IMR-90 (cell line): Measurements from ENCODE around the gene BRINP3. TPM values are rescaled to one million over a fixed set of nuclear protein-coding genes. Genes with fewer than 3 reads are reported as not detected.

ENCODE experiments used
- ATAC-seq: fragments of 200-7000 bp; cut with Tn5 transposase; 2 replicates; pipeline ENCODE4 v1.9.1; 2020; ENCODE audit warnings: low read depth, mild to moderate bottlenecking, moderate library complexity
- Bru-seq: library from RNA; stranded (reverse); fragments of 400-500 nt; gene quantifications from one replicate; lab custom pipeline; 2021; lab: Mats Ljungman, UMichigan
- BruChase-seq, 2 experiments: library from RNA; stranded (reverse); fragments of 400-500 nt; gene quantifications; one replicate each; lab custom pipeline; 2021; lab: Mats Ljungman, UMichigan
- BruUV-seq: library from RNA; stranded (reverse); fragments of 400-500 nt; replicated peaks from 2 replicates; lab custom pipeline; 2021; lab: Mats Ljungman, UMichigan
- CTCF ChIA-PET: fragments of 300-600 bp; formaldehyde crosslinking; extraction: SDS; loops from one replicate; lab custom pipeline; 2021; ENCODE audit warnings: antibody characterized with exemption; lab: Yijun Ruan, JAX
- POLR2A ChIA-PET: fragments of 300-600 bp; sonication (Branson Sonifier 250); formaldehyde crosslinking; loops from one replicate; lab custom pipeline; 2022; ENCODE audit warnings: antibody characterized with exemption; ENCODE audit not compliant: unreplicated experiment; lab: Charles Lee
- DNase-seq: peaks from one replicate; pipeline ENCODE4 v3.0.0; 2013
- H2AFZ ChIP-seq: replicated peaks from 2 replicates; pipeline ENCODE3; 2013; ENCODE audit warnings: low read length, mild to moderate bottlenecking; ENCODE audit not compliant: poor library complexity
- H2AK5ac ChIP-seq: 2 replicates; pipeline ENCODE4 v1.6.1; 2013; ENCODE audit warnings: low read depth, low read length, inconsistent platforms
- H2AK9ac ChIP-seq: replicated peaks from 2 replicates; pipeline ENCODE3; 2013; ENCODE audit warnings: mild to moderate bottlenecking, low read depth, low read length, moderate library complexity; ENCODE audit not compliant: poor library complexity
- H2BK120ac ChIP-seq: 2 replicates; pipeline ENCODE4 v1.6.1; 2013; ENCODE audit warnings: low read depth, low read length, inconsistent platforms
- H2BK15ac ChIP-seq: 3 replicates; pipeline ENCODE4 v1.6.1; 2013; ENCODE audit warnings: low read depth, low read length, inconsistent platforms
- H2BK20ac ChIP-seq: 2 replicates; pipeline ENCODE4 v1.6.1; 2013; ENCODE audit warnings: low read depth, mild to moderate bottlenecking, inconsistent platforms, low read length, moderate library complexity
- H2BK5ac ChIP-seq: 2 replicates; pipeline ENCODE4 v1.6.1; 2013; ENCODE audit warnings: mild to moderate bottlenecking, low read depth, low read length, inconsistent platforms; ENCODE audit not compliant: poor library complexity, severe bottlenecking
- H3K14ac ChIP-seq: replicated peaks from 2 replicates; pipeline ENCODE4 v1.6.1; 2013; ENCODE audit warnings: low read depth, low read length, inconsistent platforms
- H3K18ac ChIP-seq: 2 replicates; pipeline ENCODE4 v1.6.1; 2013; ENCODE audit warnings: low read depth, low read length, control low read depth
- H3K23ac ChIP-seq: 2 replicates; pipeline ENCODE4 v1.6.1; 2013; ENCODE audit warnings: low read depth, low read length, inconsistent platforms
- H3K27ac ChIP-seq: 2 replicates; pipeline ENCODE4 v1.5.1; 2013; ENCODE audit warnings: mild to moderate bottlenecking, control low read depth, low read length; ENCODE audit not compliant: insufficient read depth
- H3K27me3 ChIP-seq: 2 replicates; pipeline ENCODE4 v1.6.1; 2013; ENCODE audit warnings: low read length; ENCODE audit not compliant: control insufficient read depth, insufficient read depth
- H3K36me3 ChIP-seq: 2 replicates; pipeline ENCODE4 v1.6.1; 2013; ENCODE audit warnings: low read length, mixed read lengths; ENCODE audit not compliant: control insufficient read depth, insufficient read depth
- H3K4ac ChIP-seq: 2 replicates; pipeline ENCODE4 v1.6.1; 2013; ENCODE audit warnings: low read depth, low read length, inconsistent platforms
- H3K4me1 ChIP-seq: 2 replicates; pipeline ENCODE4 v1.6.1; 2013; ENCODE audit warnings: low read length, mixed read lengths; ENCODE audit not compliant: control insufficient read depth, insufficient read depth
- H3K4me2 ChIP-seq: 2 replicates; pipeline ENCODE4 v1.6.1; 2013; ENCODE audit warnings: low read depth, mild to moderate bottlenecking, control low read depth, low read length, moderate library complexity
- H3K4me3 ChIP-seq: 2 replicates; pipeline ENCODE4 v1.5.1; 2013; ENCODE audit warnings: low read depth, mild to moderate bottlenecking, control low read depth, low read length, moderate library complexity; ENCODE audit not compliant: insufficient read depth
- H3K56ac ChIP-seq: 2 replicates; pipeline ENCODE4 v1.6.1; 2013; ENCODE audit warnings: low read length, inconsistent platforms; ENCODE audit not compliant: insufficient read depth; ENCODE audit errors: extremely low read depth
- H3K79me1 ChIP-seq, 2 experiments: 2 replicates each; pipeline ENCODE4 v1.6.1; 2013; ENCODE audit warnings: low read length in 2 of 2, inconsistent platforms in 1 of 2, low read depth in 1 of 2
- H3K9ac ChIP-seq: 2 replicates; pipeline ENCODE4 v1.6.1; 2013; ENCODE audit warnings: low read depth, low read length, control low read depth
- H3K9me1 ChIP-seq: 2 replicates; pipeline ENCODE4 v1.6.1; 2013; ENCODE audit warnings: low read length, inconsistent platforms; ENCODE audit not compliant: insufficient read depth
- H3K9me3 ChIP-seq: 2 replicates; pipeline ENCODE4 v1.6.1; 2013; ENCODE audit warnings: low read length; ENCODE audit not compliant: control insufficient read depth, insufficient read depth
- H4K20me1 ChIP-seq: 2 replicates; pipeline ENCODE4 v1.6.1; 2013; ENCODE audit warnings: low read length, inconsistent platforms; ENCODE audit not compliant: insufficient read depth
- H4K5ac ChIP-seq: 2 replicates; pipeline ENCODE4 v1.6.1; 2013; ENCODE audit warnings: mild to moderate bottlenecking, low read depth, low read length, control low read depth
- H4K8ac ChIP-seq, 2 experiments: 2 replicates each; pipeline ENCODE4 v1.6.1; 2013; ENCODE audit warnings: low read depth in 2 of 2, low read length in 2 of 2, control low read depth in 1 of 2, inconsistent platforms in 1 of 2
- H4K91ac ChIP-seq: 2 replicates; pipeline ENCODE4 v1.6.1; 2013; ENCODE audit warnings: low read depth, low read length, inconsistent platforms; ENCODE audit not compliant: insufficient read depth
- CHD1 ChIP-seq: IDR thresholded peaks from 2 replicates; pipeline ENCODE4 v1.6.1; 2012; ENCODE audit warnings: low read depth, low read length, improper control_type of control experiment
- FOS ChIP-seq: fragments of 150-350 bp; IDR thresholded peaks from 2 replicates; pipeline ENCODE4 v1.6.1; 2016; ENCODE audit warnings: low read depth, low read length
- MAFK ChIP-seq: IDR thresholded peaks from 2 replicates; pipeline ENCODE4 v1.6.1; 2012; ENCODE audit warnings: low read depth, low read length, improper control_type of control experiment
- MAZ ChIP-seq: IDR thresholded peaks from 2 replicates; pipeline ENCODE4 v1.6.1; 2012; ENCODE audit warnings: low read depth, mild to moderate bottlenecking, low read length, improper control_type of control experiment, moderate library complexity, borderline replicate concordance
- NFE2L2 ChIP-seq: fragments of 150-350 bp; IDR thresholded peaks from 2 replicates; pipeline ENCODE4 v1.6.1; 2016; ENCODE audit warnings: low read depth, mild to moderate bottlenecking, low read length
- RAD21 ChIP-seq: IDR thresholded peaks from 2 replicates; pipeline ENCODE4 v1.6.1; 2012; ENCODE audit warnings: low read length, improper control_type of control experiment
- RCOR1 ChIP-seq: IDR thresholded peaks from 2 replicates; pipeline ENCODE4 v1.6.1; 2012; ENCODE audit warnings: mild to moderate bottlenecking, low read length, improper control_type of control experiment; ENCODE audit not compliant: insufficient replicate concordance
- RFX5 ChIP-seq: IDR thresholded peaks from 2 replicates; pipeline ENCODE4 v1.8.0; 2012; ENCODE audit warnings: low read depth, mild to moderate bottlenecking, low read length, moderate library complexity
- WGBS, 2 experiments: methylation state at CpG; one replicate each; pipeline versions ENCODE4 v1.1.5 to v1.1.7; 2013; ENCODE audit warnings: missing lambda C conversion rate in 2 of 2; ENCODE audit not compliant: insufficient read length in 1 of 2; ENCODE audit errors: extremely low coverage in 2 of 2; 5-methylcytosine and 5-hydroxymethylcytosine counted together
- dilution Hi-C: fragments of 300-500 bp; cut with HindIII; formaldehyde crosslinking; loops from one replicate; pipeline ENCODE4 v1.14.3; 2018; ENCODE audit warnings: low sequenced_read_pairs; ENCODE audit not compliant: unreplicated experiment
- in situ Hi-C: fragments of 300-500 bp; cut with MboI; formaldehyde crosslinking; loops from 3 replicates; pipeline ENCODE4 v1.14.3; 2019; ENCODE audit warnings: low sequenced_read_pairs, inconsistent platforms, mixed read lengths
- intact Hi-C: fragments of 100-400 bp; cut with micrococcal nuclease; formaldehyde crosslinking; loops from 2 replicates; pipeline ENCODE4 v1.10.0; 2022
- long read RNA-seq: library from polyadenylated mRNA; unstranded; transcript quantifications from one replicate; pipeline ENCODE4 v2.0.0, GENCODE V29; 2021; ENCODE audit not compliant: unreplicated experiment
- polyA plus RNA-seq, 3 experiments: library from polyadenylated mRNA; depleted of rRNA; stranded (reverse); fragments of >200 nt; gene quantifications; 2 replicates each; pipeline ENCODE4 v1.2.3, GENCODE V29; 2012; ENCODE audit warnings: low replicate concordance in 1 of 3
- total RNA-seq: library from RNA; depleted of rRNA; stranded (reverse); fragments of >200 nt; gene quantifications from 2 replicates; pipeline ENCODE4 v1.2.3, GENCODE V29; 2012; rRNA removed

Gene BRINP3
- total RNA-seq (under 0.01 and 0.36 TPM in 2 replicates), polyA plus RNA-seq (2012; rRNA removed) (0.09 and 0.15 TPM in 2 replicates), Bru-seq, nascent RNA (percentile 31 among the genes with signal in this experiment), BruChase-seq, experiment 1, labeled RNA remaining after a 6-hour chase (percentile 33 among the genes with signal in this experiment), BruChase-seq, experiment 2, labeled RNA remaining after a 2-hour chase (percentile 30 among the genes with signal in this experiment)
- polyA plus RNA-seq (2012; cell fraction: cytosol; rRNA removed), result 0.02 and 0.08 TPM in 2 replicates
- polyA plus RNA-seq (2012; cell fraction: nucleus; rRNA removed; ENCODE audit: low replicate concordance), result not detected in 2 replicates
- long read RNA-seq, partial matches to known transcripts, result 0 of 1 reads
- long read RNA-seq, other reads (novel, unspliced or antisense), result 1 of 1 reads

- intact Hi-C loops, result loop anchor here (10.0 kb wide), 1 partner anchor 277 kb away; no protein-coding TSS in a partner anchor
- no CpG with 5 or more reads among the region's 4 CpGs for WGBS, 2 experiments
- in situ Hi-C loops, result no loop called here
- CTCF ChIA-PET, result interaction anchor here (1.2 kb wide), 1 partner anchor 16 kb away, joined by 5 read pairs; no protein-coding TSS in a partner anchor
- H3K79me1 ChIP-seq, result no peaks in the 10 kb centered on the region
- no TSS peak for BruUV-seq
- no peak within 1 kb of the TSS; the same call in 1 of the 2 replicates for H3K14ac ChIP-seq
- DNase-seq (peak; percentile 21), ATAC-seq (peak; percentile 10)
- dilution Hi-C loops, result no loop called here
- H2BK5ac ChIP-seq, result no peak within 1 kb of the TSS
- H3K4ac ChIP-seq, result no peak within 1 kb of the TSS
- peak within 1 kb of the TSS; percentile 90 for H3K4me2 ChIP-seq
- no peak within 1 kb of the TSS for H2BK20ac ChIP-seq
- H2AFZ ChIP-seq, result peak within 1 kb of the TSS; percentile 93
- TF ChIP-seq NFE2L2 (no peak), MAZ (no peak), RCOR1 (no peak), CHD1 (no peak), FOS (no peak), RFX5 (no peak), RAD21 (no peak), MAFK (no peak)
- peak within 1 kb of the TSS; percentile 81; the same call in 1 of the 2 replicates for H3K23ac ChIP-seq
- no peak within 1 kb of the TSS for H3K27ac ChIP-seq
- H3K9me1 ChIP-seq, result no peaks in the 10 kb centered on the region
- no peaks in the 10 kb centered on the region for H3K36me3 ChIP-seq
- peak within 1 kb of the TSS; percentile 52 for H3K4me3 ChIP-seq
- no peaks in the 10 kb centered on the region; the same call in 1 of the 2 replicates for H3K27me3 ChIP-seq
- H3K56ac ChIP-seq, result no peak within 1 kb of the TSS
- no peak within 1 kb of the TSS for H2BK120ac ChIP-seq
- H4K91ac ChIP-seq, result no peak within 1 kb of the TSS
- POLR2A ChIA-PET, result interaction anchor here (0.6 kb wide), 1 partner anchor 1425 kb away, joined by 3 read pairs; no protein-coding TSS in a partner anchor
- peak within 1 kb of the TSS; percentile 4 for H2AK9ac ChIP-seq
- no peaks in the 10 kb centered on the region for H3K4me1 ChIP-seq
- H3K9me3 ChIP-seq, result no peaks in the 10 kb centered on the region
- no peaks in the 10 kb centered on the region for H4K20me1 ChIP-seq
- H2AK5ac ChIP-seq, result no peak within 1 kb of the TSS
- H4K5ac ChIP-seq, result no peak within 1 kb of the TSS
- no peak within 1 kb of the TSS for H3K18ac ChIP-seq
- H4K8ac ChIP-seq, result no peak within 1 kb of the TSS
- H2BK15ac ChIP-seq, result no peak within 1 kb of the TSS
- H3K9ac ChIP-seq, result 0 out of 2 replicates have a peak within 1 kb of the TSS, but pooled peaks have one; percentile 26
These were observed at the start of gene BRINP3 for GRCh38 chr1:190477762-190478148. TSS of gene BRINP3 (minus strand) at chr1:190477864.
